GM19099 (cell line): ENCODE results near the gene ERI2.

ENCODE experiments used
- POLR2A ChIP-seq: IDR thresholded peaks from 3 replicates; pipeline ENCODE4 v1.6.1; 2011; ENCODE audit warnings: low read depth; ENCODE audit not compliant: insufficient read length; ENCODE audit errors: extremely low read depth

The ERI2 gene, protein sequence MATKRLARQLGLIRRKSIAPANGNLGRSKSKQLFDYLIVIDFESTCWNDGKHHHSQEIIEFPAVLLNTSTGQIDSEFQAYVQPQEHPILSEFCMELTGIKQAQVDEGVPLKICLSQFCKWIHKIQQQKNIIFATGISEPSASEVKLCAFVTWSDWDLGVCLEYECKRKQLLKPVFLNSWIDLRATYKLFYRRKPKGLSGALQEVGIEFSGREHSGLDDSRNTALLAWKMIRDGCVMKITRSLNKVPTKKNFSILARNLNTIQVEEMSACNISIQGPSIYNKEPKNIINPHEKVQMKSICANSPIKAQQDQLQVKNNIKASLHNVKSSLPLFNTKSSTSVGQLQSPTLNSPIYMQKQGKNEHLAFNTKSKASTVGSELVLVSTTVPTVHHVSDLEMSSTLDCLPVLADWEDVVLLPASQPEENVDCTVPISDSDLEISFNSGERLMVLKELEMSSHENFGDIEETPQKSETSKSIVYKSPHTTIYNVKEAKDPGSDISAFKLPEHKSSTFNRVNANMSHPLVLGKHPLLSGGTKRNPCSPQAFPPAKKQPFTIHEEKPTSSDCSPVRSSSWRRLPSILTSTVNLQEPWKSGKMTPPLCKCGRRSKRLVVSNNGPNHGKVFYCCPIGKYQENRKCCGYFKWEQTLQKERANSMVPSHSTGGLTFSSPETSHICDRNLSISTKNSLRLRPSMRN

DNA sequence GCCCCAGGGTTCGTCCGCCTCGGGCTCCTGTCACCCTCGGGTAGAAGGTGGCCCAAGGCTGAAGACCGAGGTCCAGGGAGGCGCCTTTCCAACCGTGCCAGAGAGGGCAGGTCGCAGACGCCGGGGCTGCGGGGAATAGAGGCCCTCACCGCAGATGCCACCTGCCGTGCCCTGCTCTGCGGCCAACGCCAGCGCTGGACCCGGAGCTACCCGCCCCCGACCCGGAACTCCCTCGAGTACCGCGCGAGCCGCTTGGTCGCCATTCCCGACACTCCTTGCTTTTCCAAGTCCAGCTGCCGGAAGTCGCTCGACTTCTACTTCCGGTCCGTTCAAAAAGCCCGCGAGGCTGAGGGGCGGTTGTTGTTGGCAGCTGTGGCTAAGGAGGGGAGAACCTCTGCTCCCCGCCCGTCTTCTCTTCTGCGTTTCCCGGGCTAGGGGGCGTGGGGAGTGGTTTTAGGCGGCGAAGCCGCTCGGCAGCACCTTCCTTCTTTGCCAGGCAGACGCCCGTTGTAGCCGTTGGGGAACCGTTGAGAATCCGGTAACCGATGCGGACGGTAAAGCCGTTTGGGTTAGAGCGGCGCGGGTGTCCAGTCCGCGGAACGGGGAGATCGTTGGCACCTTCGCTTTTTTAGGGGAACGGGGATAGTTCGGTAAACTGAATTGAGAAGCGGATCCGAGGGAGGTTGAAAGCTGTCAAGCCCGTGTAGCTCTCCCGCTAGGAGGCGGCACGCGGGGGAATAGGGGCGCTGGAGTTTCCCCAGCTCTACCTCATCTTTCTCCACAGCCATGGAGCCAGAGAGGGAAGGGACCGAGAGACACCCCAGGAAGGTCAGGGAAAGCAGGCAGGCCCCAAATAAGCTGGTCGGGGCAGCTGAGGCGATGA lies at the start of gene ERI2, which contains the start of gene REXO5:
Gene ERI2 (minus strand): TSS at position 305 of the 883 bp plus-strand sequence. CDS start 42 bp downstream, at position 263.
Gene REXO5 (plus strand): TSS at position 360 of the 883 bp plus-strand sequence. CDS start 427 bp downstream, at position 787.
- TF ChIP-seq POLR2A = peak; percentile 84

DNA sequence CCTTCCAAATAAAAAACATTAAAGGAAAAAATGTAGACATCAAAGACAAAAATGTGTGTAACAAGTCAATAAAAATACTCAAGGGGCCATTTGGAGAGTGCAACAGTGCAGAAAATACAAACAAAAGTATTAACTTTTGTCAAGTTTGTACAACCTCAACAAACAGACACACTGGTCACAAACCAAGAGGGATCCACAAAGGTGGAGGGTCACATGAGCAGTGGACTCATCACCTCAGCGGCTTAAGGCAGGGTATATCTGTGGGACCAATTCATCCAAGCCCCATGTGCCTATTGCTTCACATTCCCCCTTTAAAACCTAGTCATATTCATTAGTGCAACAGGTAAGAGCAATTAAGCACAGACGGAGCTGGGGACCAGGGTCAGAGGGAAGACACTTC lies 48.7 kb upstream of the ERI2 start:
- TF ChIP-seq POLR2A = no peak

DNA sequence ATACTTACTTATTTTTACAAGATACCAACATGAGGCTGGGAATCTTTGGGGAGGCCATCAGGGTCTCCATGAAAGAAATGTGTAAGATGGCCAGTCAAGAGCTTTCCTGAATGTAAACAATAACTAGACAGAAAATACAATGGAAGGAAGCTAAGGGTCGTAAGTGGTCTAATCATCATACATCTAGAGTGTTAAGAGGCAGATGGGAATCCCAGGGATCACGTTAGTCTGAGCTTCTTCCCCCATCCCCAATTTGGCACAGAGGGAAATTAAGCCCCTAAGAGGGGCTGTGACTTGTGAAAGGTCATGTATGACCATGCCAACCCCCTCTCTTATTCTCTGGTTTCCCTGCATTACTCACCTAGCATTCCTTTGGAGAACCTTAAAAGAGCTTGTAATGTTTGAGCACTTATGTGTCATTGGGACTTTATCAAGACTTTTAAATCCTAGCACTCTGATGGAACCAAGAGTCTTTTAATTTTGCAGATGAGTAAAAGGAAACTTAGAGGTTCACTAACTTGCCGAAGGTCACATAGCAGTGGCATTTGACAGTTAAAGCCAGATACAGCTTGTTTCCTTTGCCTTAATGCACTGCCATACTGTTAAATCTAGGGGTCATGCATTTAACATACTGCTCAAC lies 47.8 kb upstream of the ERI2 start:
- no peak for TF ChIP-seq POLR2A

DNA sequence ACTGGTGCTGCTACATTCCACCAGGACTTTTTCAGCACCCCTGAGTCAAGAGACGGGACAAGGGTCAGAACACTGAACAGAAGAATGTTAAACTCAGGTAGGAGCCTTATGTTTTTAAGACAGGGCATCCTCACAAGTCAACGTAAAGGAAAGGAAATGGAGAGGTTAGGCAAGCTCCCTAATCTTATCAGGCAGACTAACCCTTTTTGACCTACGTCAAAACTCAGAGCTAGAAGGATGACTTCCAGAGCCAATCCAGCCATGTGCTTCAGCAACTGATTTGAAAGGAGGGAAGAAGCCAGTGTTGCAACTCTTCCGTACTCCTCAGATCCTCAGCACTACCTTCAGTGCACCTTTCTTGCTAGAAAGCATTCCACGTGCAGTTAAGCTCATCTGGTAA lies 46.9 kb upstream of the ERI2 start:
- TF ChIP-seq POLR2A = no peak

DNA sequence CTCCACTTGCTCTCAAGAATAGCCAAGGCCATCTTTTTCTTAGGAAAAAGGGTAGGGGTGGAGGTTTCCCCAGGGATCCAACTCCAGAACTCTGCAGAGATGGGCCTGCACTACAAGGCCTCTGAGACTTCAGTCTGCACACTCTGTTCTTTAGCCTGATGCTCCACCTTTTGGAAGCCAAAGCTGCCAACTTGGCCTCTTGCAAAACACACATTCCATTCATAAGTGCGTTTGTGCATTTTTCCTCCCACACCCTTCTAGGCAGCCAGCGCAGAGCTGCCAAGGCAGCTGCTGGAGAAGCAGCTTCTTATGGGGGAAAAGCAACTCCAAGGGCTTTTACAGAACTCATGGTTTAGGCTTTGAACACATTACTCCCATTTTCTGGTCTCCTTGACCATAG lies 45.3 kb upstream of the ERI2 start:
- TF ChIP-seq POLR2A = no peak

DNA sequence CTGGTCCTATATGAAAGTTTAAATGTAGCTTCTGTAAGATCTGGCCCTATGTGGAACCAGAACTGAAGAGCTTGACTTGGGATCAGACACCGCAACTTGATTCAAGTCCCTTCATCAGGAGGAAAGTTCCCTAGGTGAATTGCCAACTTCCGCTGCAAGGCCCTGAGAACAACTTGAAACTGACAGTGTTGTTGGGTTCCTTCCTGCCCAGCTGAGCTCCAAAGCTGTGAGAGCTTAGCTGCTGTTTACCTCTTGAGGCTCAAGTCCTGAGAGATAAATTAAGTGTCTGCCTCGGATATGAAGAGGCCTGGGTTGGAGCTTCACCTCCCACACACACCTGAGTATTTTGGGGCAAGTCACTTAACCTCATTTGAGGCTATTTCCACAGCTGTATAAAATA lies 44.7 kb upstream of the ERI2 start:
- TF ChIP-seq POLR2A = no peak

DNA sequence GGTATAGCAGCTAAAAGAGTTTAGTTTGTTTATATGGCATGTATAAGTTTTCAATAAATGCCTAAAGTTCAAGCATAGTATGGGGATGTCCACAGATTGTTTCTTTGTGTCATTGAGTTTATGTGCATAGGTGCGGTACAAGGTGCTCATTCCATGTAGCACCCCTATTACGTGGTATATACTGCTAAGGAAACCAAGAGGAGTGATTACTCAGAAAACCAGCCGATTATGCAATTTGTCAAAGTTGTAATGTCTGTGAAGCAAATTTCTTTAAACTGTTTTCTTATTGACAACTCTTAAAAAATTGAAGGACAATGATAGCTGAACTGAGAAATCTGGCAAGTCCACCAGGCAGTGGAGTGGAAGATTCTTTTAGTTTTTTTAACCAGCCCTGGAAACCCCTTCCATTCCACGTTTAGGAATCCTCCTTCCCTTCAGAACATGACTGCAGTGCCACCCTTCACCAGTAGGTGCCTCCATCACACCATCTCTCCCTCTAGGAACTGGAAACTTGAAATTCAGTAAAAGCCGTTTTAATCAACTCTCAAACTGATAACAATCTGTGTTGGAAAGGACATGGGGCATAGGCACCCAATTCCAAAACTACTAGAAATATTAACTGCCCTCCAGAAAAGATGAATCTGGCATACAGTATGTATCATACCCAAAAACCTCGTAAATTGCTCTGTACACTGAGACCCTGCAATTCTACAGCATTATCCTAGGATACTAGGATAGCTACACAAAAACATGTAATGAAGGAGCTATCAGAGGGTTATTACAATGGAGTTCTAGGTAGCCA lies 43.5 kb upstream of the ERI2 start:
- no peak for TF ChIP-seq POLR2A

DNA sequence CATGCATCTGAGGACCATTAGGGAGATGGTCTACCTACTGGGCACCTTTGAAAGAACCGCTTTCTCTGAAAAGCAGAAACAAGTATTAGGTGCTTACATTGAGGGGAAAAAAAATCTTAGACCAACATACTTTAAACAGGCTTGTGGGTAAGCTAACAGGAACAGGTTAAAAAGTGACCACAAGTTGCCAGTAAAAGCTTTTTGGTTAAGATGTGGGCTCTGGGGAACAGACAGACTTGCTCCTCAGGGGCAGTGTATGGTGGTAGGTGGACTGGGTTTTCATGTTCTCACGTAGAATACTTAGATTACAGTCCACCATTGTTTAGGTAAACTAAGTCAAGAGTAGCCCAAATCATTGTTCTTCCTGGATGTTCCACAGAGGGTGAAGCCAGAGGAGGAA lies 41.3 kb upstream of the ERI2 start:
- TF ChIP-seq POLR2A = no peak

DNA sequence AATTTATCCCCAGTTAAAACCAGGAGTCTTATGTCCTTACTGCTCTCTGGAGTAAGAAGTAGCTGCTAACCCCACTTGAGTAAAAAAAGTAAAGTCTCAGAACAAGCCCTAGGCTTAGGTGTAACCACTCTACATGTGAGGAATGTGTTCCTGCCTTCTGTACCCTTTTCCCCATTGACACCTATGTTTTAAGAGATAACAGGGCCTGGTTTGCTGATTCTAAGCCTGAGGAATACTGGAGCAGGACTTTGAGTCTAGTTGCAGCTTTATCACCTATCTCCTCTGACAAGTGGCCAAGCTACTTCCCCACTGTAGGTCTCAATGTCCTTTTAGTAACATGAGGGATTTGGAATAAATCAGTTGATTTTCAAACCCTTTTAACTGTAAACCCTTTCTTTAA lies 40.3 kb upstream of the ERI2 start:
- TF ChIP-seq POLR2A = no peak

DNA sequence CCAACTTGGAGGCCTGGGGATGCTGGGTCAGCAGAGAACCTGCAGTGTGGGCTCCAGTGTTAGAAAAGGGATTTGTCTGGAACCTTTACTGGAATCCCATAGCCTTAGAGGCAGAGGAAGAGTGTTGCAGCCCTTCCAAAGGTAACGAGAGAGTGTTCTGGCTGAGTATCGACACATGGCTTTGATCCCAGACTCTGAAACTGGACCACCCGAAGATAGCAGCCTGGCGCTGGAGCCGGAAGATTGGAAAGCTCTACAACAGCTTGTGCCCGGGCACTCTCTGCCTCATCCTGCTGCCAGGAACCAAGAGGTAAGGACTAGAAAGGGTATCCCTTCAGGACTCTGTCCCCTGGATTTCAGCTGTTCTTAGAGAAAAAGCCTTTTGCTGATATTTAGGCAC lies 39.8 kb upstream of the ERI2 start:
- TF ChIP-seq POLR2A = no peak

DNA sequence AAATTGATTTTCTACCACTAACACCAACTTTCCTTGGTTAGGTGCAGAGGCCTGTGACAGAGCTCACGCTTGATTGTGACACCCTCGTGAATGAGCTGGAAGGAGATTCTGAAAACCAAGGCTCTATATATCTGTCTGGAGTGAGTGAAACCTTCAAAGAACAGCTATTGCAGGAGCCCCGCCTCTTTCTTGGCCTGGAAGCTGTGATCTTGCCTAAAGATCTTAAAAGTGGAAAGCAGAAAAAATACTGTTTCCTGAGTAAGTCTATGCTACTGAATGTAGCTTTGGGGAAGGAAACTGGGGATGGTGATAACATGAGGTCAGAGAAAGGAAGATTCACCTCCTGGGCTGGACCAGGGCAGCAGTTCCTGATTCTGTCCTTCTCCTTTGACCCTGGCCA lies 38.3 kb upstream of the ERI2 start:
- no peak for TF ChIP-seq POLR2A

DNA sequence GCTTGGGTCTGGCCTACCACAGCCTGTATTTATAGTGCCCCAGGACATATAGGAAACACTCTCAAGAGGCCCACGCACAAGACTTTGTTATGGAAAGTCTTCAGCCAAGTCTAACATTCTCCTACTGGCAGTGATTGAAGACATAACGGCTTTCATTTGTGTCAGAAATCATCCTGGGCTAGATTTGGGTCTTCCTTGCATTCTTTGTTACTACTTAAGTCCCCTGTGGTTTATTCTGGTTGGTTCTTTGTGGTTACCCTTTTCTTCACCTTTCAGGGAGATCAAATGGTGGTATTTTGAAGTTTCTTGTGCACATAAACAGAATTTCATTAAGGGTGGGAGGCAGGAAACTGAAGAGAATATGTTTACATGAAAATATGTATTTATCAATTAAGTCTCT lies 37.8 kb upstream of the ERI2 start:
- no peak for TF ChIP-seq POLR2A

DNA sequence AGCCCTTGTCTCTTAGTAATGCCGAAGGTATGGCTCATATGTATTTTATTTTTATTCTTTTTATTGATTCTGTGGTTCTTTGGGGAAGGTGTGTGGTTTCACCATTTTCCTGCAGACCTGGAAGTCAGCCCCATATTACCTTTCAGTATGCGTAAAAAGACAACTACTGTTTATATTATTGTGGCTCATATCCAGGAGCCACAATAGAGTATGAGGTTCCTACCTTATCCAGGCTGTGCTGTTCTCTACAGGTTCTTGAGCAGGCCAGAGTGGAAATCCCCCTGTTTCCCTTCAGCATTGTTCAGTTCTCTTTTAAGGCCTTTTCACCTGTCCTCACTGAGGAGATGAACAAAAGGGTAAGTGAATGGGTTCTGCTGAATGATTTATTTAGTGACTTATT lies 33.2 kb upstream of the ERI2 start:
- TF ChIP-seq POLR2A = no peak

DNA sequence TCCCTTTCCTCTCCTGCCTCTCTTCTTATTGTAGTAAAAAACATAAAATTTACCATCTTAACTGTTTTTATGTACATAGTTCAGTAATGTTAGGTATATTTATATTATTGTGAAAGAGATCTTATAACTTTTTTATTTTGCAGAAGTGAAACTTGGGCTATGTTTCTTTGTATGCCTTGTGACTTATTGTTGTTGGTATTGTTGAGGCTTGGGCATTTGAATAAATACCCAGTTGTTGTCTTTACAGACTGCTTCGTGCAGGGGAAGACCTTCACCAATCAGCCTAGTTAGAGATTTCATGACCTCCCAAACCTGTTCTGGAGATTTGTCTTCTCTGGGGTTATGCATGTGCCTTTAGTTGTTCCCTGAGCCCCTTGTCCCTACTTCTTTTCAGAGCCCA lies 32.0 kb upstream of the ERI2 start:
- no peak for TF ChIP-seq POLR2A
